Lung microvascular endothelial cell (primary cell): ENCODE data around the gene ETV3. TPM values are rescaled to one million over a fixed set of nuclear protein-coding genes. Genes with fewer than 3 reads are reported as not detected.
A peak's percentile ranks its signal among the peaks of the same experiment; 100 is the strongest.
"Not testable (repeated sequence)": the region's sequence is repeated elsewhere in the genome, so short reads cannot be mapped to it uniquely, and the experiment has no call there.

Source experiments
- DNase-seq, 2 donors: peaks; one replicate each; pipeline versions ENCODE4 v3.0.0 to v3.0.0-alpha.2; 2010; ENCODE audit warnings: low read depth in 2 of 2
- total RNA-seq: library from RNA; depleted of rRNA; stranded (reverse); fragments of >200 nt; gene quantifications from 2 replicates; pipeline ENCODE4 v1.2.1, GENCODE V29; 2014

Gene ETV3
- total RNA-seq, result 10.2 and 15.1 TPM in 2 replicates

DNA sequence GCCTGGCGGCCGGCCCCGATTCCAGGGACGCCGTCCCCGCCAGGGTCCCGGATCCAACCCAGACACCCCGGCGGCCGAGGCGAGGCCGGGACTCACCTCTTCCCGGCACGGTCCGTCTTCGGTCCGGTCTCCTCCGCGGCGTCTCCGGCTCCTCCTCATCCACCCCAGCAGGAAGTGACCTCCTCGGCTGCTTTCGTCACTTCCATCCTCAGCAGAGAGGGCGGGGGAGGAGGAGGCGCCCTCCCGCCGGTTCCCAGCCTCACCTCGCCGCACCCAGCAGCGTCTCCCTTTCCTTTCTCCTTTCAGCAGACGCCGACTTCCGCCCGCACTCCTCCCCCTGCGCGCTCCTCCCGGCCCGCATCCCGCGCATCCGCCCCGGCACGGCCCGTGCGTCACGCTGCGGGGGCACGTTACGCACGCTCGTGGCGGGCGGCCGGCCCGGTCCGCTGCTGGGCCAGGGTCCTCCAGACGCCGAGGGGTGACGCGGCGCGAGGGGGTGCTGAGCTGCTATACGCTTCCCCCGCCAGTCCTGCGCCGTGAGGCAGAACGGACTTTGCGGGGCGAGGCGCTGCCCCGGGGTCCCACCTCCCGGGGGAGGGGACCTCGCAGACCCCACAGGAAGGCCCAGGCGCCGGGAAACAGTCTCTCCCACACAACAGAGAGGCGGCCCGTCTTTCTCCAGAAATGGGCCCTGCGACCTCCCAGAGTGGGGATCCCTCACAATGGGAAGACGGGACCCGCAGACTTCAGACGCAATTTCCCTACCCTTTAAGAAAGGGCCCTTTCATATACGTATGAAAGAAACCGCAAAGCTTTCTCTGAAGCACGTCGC, at the start of gene ETV3:
TSS of gene ETV3 (minus strand) at position 176 of the 832 bp plus-strand sequence. CDS start 2,043 bp downstream, outside the sequence.
- peak; percentile 79 to 92 for DNase-seq

DNA sequence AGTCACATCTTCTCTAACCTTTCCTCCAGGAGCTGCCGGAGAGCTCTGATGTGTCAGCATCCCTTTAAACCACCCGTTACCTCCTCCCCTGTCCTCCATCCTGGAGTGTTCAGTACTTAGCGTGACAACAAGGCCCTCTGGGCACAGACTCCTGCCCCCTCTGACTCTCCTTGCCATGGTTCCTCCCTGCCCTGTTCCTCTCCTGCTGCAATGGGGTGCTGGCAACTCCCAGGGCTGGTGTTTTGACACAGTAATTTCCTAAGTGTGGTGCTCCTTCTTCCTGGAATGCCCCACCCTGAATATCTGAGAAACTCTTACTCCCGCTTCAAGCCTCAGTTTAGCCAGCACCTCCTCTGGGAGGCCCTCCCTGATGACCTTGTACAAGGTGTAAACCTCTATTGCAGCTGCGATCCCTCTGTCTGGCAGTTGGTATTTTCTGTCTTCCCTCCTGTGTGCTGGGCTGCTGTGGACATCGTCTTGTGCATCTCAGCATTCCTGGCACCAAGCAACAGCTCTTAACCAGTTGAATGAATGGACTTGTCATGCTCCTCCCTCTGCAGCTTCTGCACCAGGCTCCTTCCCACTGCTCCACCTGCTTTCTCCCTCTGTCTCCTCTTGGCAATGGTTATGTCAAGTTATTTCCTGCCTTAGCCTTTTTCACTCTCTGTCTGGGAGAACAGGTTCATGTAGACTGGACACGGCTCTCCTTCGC, 48.2 kb upstream of the ETV3 start:
- DNase-seq, result no peak

DNA sequence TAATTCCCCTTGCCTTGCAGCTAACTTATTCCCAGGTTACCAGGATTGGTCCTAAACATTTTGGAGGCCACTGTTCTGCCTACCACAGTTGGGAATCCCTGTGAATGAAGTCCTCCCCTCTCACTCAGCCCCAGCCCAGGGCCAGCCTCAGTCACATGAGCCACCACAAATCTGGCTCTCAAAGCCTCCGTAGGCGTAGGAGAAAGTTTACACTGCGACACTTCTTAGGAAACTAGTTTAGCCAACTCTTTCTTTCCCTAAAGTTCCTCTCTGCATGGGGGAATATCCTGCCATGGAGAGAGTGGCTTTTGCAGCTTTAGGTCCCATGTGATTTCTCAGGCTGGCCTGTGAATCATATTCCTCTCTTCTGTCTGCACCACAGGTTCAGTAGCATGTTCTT, 45.7 kb upstream of the ETV3 start:
- DNase-seq, result no peak

DNA sequence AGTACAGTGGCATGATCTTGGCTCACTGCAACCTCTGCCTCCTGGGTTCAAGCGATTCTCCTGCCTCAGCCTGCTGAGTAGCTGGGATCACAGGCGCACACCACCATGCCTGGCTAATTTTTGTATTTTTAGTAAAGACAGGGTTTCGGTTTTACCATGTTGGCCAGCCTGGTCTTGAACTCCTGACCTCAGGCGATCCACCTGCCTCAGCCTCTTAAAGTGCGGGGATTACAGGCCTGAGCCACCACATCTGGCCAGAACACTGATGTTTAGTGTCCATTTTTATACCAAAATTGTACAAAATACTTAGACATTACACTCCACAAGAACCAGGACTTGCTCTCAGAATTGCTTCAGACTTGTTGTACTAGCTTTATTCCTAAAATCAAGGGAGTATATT, 44.2 kb upstream of the ETV3 start:
- DNase-seq, result not testable (repeated sequence)

DNA sequence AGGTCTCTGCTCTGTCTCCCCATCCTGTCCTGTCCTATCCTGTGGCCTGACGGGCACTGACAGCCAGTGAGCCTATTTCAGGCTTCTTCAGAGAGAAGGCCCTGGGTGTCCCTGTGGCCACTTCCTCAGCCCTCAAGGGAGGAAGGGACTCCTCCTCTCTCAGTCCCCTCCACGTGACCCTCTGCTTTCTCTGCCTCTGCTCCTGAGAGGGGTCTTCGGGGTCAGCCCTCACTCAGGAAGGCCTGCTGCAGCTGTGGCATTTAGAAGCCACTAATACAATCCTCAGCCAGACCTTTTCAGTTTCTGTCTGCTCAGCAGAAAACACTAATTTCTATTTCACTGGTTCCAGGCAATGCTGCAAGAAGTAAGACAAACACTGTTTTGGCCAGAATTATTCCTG, 43.6 kb upstream of the ETV3 start:
- DNase-seq, result no peak

DNA sequence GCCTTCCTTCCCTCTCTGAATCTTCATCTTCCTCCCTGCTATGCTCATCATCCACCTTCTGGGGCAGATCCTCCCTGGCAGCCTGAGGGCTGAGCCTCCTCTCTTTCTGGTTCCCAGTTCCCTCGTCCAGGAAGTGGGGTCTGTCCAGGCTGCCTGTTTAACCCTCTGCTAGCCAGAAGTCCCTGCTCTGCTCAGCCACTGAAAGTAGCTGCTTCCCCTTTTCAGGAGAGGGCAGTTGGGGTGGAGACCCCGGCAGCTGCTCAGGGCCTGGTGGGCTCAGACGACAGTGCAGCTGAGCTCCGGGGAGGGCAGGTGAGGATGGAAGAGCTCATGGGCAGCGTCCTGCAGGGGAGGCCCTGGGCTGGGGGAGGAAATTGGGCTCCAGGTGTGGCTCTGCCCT, 43.1 kb upstream of the ETV3 start:
- no peak for DNase-seq

DNA sequence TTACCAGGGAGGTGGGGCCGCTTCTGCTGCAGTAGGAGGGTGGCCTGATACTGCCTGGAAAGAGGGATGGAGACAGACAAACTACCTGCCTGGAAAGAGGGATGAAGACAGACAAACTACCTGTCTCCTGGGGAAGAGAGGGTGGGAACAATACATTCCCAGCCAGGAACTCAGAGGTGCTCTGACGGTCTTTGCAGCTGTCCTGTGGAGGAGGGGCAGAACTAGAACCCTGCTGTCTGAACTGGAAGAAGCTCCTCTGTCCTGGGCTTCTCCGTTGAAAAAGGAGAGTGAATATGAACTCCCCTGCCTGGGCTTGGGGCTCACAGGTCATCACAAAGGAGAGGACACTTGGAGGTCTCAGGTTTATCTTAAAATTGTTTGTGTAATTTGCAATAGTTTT, 40.3 kb upstream of the ETV3 start:
- no peak for DNase-seq

DNA sequence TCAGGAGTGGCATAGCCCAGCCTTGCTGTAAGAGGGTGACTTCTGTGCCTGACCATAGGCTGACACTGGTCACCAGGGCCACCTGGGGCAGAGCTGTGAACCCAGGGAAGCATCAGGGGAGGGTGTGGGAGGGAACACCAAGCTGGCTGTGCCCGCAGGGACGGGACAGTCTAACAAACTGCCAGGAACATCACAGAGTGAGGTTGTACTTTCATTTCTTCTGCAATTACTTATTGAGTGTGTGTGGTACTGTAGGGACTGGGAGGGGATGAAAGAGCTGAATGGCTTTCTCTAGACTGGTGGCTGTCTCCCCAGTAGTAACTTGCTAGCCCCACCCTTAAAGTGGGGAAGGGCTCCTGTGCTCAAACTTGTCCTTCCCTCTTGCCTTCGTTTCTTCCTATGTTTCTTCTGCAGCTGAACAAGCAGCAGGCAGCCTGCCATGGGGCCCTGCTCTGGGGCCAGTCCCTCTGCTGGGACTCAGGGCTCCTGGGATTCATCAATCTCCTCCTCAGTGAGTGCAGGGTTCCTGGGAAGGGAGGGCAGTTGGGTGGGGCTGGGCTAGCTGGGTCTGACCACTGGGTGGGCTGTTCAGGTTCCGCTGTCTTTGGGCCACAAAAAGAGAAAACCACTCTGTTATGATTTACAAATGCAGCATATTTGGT, 39.7 kb upstream of the ETV3 start:
- DNase-seq, result no peak

DNA sequence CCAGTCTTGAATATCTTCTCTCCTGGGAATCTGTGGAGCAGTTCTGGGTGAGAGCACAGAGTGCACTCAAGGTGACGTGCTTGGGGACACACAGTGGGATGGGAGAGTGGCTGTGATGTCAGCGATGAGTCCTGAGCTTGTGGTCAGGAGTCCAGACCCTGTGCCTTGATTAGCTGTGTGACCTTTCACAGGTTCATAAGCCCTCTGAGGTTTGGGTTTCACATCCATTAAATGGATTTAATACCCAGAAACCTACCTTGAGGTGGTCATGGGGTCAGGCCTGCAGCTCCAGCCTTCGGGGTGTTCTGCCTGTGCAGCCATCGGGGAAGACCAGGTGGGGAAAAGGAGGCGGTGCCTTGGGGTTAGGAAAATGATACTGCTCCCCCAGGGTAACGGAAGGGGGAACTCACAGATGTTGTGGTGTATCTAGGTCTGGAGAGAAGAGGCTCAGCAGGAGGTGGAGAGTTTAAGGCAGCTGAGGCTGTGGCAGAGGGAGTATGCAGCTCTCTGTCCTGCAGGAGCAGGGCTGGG, 38.5 kb upstream of the ETV3 start:
- no peak for DNase-seq

DNA sequence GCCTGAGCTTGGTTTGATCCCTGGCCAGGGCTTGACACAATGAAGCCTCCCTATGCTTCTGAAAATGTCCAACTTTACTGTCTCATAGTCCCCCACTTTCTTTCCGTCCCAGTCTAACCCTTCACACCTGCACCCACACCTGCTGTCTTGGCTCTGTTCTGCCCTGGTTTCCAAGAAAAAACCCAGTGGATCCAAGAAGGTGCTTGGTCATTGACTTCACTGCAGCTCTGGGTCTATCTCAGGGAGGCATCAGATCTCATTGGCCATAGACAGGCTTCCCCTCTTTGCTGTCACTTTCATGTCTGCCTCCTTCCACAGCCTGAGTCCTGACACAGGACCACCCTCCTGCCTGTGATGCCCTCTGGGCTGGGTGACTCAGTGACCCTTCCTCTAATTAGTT, 37.8 kb upstream of the ETV3 start:
- no peak for DNase-seq

DNA sequence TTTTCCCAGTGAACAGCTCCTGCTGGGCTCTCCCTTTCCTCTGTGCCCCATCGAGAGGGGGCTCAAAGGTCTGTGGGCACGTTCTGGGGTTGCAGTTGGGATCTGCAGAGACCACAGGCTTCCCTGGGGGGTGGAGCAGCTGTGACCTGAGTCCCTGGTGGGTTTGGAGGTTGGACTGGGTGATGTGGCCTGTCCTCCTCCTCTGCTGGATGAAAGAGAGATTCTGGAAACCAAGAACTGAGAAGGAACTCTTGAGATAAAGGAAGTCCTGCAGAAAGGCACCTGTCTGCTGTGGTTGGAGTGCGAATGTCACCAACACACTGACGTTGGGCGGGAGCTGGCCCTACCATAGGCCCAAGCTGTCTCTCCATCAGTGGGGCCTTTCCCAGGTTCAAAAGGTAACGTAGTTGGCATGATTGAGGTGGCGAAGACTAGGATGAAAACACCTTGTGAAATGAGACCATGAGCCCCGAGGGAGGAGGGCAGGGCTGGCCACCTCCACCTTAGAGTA, 35.8 kb upstream of the ETV3 start:
- DNase-seq, result no peak

DNA sequence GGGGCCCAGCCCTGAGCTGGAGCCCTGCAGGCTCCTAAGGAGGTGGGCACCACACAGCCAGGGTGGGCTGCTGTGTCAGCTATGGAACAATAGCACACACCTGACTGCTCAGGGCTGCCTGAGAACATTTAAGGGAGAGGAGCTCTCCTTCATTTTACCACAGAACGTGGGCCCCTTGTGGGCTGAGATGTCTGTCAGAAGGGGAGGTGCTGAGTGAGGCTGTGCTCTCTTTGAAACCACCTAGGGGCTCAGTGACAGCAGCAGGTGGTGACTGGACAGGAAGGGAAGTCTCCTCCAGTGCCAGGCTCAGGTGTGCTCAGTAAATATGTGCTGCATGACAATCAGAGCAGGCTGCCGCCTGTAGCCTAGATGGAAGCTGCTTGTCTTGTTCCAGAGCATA, 35.0 kb upstream of the ETV3 start:
- not testable (repeated sequence) for DNase-seq

DNA sequence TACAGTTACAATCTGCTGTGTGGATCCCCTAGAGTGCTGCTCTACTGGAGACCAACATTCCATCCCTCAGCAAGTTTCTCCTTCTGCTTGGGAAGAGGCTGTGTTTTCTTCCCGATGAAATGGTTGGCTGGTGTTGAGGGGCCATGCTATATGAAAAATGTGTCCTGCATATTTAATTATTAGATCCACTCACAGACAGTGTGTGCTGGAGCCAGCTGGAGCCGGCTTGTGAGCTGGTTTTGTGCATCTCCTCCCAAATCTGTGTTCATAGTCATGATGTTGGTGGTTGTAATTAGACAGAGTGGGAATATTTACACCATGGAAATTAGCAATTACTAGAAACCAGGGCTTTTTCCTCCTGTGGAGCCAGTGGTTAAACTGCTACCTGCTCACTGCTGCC, 34.4 kb upstream of the ETV3 start:
- not testable (repeated sequence) for DNase-seq

DNA sequence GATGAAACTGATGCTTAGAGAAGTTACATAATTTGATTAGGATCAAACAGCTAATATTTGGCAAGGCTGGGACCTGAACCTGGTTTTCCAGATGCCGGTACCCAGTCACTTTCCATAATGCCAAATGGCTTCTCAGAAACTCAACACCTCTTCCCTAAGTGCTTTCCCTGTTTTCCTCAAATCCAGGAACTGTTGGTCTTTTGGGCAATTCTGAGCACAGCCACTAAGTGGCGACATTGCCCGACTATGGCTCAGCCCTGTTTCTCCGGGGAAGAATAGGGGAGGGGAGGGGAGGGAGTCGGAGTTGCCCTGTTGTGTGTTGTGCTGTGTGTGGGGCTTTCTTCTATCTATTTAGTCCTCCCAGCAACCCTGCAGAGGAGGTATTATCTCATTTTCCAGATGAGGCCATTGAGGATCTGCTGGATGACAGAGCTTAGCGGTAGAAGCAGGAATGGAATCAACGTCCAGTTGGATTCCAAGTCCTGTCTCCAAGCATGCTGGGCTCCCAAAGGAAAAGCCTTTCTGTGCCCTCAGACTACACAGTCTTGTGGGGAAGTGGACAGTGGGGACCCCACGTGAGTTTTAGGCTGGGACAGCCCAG, 33.8 kb upstream of the ETV3 start:
- peak in 1 of 2 donors; percentile 20 for DNase-seq

DNA sequence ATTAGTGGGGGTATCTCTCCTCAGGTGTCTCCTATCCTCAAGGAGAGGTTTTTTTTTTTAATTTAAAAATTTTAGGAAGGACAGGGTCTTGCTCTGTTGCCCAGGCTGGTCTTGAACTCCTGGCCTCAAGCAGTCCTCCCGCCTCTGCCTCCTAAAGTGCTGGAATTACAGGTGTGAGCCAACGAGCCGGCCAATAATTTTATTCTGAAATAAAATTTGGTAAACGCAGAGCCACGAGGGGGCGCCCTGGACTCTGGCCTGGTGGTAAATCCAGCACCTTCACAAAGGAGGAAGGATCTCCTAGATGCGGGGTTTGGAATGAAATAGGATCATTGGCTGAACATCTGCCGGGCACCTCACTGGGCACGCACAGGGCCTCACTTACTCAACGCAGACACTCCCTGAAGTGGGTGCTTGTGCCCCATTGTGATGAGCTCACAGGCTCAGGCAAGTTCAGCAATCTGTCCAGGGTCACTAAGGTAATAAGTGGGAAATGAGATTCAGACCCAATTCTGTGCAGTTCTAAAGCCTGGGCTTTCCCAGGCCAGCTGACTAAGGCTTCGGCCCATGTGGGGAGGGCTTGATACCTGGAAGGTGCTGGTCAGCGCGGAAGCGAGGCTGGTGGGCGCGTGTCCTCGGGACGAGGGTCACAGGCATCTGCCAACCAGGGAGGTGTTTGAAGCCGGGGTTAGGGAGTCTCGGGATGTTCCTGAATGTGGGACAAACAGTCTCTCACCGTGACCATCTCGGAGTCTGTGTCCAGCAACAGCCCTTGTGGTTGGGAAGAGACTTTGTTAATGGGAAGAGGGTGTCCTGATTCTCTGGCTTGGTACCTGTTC, 32.7 kb upstream of the ETV3 start:
- DNase-seq, result peak; percentile 50 to 52

DNA sequence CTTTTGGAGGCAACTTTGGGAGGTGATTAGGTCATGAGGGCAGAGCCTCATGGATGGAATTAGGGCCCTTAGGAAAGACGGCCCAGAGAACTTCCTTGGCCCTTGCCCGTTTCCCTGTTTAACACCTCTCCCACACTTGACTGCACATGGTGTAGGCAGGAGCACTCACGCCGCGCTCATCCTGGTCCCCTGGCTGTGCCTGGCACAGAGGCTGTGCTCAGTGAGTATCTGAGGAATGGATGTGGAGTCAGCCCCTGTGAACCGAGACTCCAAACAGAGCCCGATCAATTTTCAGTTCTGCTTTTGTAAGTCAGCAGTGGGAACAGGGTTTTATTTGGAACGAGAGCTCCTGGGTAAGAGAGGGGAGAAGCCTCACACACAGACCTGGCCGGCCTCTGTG, 29.8 kb upstream of the ETV3 start:
- no peak for DNase-seq

DNA sequence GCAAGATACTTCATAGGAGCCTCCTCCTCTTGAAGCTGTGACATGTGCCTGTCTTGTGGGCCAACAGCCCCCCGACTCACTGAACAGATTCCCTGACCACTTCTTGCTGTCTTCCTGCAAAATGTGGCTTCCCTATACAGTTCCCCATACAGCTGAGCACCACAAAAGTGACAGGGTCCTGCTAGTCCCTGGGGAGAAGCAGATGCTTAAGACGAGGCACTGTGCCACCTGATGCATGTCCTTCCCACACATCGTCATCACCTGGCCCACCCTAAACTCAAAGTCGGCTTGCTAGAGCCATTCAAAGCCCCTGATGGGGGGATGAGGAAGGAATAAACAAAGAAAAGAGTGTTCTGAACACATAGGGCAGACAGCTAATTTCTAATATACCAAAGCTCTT, 29.2 kb upstream of the ETV3 start:
- no peak for DNase-seq

DNA sequence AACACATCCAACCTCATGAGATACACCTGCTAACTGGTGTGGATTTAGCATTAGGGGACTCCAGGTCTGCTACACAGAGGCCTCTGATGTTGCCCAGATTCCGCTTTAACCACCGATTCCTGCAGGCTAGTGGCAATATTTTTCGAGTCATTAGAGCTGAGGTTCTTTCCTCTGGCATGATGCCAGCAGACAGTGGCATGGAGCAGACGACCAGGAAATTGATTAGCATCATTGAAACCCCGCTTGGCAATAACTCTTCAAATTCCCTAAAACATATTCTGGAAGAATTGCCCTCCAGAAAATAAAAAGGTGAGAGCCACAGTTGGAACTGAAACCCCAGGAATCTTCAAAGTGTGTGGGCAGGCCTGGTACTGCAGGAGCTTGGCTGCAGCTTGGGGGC, 28.4 kb upstream of the ETV3 start:
- DNase-seq, result no peak

DNA sequence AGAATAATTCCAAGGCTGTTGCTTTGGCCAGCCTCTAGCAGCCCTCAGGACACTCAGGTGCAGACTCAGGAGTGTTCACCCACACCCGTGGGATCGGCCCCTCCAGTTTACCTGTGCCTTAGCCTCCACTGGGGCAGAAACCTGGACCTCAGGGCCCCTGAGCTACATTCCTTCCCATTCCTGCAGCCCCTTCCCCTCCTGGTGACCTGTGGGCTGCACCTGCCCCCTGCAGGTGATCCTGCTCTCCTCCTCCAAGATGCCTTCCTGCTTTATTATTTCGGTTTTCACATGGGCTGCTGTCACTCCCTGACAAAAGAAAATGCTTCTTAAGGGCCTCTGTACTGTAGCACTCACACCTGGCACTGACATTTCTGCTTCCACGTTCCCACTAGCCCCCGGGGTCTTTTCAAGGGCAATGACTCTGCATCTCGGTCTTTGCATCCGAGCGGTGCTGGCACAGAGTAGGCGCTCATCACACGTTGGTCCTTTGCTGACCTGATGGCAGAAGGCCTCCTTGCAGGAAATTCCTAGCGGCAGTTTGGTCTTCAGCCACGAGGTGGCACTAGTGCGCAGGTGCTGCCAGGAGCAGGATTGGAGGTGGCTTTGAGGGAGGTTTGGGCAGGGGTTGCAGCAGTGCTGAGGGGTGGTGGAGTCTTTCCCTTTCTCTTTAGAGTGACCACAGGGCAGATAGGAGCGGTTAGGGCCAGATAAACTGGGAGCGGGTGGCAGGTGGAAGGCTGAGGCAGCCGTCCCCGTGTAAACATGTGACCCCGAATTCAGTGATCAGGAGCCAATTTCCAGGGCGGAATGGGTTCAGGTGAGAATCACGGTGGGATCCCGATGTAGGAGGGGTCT, 25.3 kb upstream of the ETV3 start:
- peak; percentile 53 to 56 for DNase-seq

DNA sequence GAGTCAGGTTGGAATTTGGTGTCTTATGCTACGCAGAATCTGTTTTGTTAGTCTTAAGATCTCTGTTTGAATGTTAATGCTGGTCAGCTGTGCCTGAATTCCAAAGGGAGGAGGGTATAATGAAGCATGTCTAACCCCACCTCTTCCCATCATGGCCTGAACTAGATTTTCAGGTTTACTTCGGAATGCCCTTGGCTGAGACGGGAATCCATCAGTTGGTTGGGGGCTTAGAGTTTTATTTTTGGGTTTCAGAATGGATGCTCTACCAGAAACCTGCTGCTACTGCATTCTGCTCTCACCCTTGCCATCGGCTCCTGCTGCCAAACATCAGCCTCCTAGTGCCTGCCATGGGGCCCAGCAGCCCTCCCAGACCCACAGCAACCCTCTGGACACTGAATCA, 24.1 kb upstream of the ETV3 start:
- no peak for DNase-seq
